GM19452 (cell line): ENCODE data around the gene INIP.
"Not testable (repeated sequence)": the region's sequence is repeated elsewhere in the genome, so short reads cannot be mapped to it uniquely, and the experiment has no call there.

Experiments used
- ATAC-seq: cut with Tn5 transposase; IDR thresholded peaks from one replicate; pipeline ENCODE4 v1.9.1; 2021; ENCODE audit not compliant: unreplicated experiment

Gene INIP

DNA sequence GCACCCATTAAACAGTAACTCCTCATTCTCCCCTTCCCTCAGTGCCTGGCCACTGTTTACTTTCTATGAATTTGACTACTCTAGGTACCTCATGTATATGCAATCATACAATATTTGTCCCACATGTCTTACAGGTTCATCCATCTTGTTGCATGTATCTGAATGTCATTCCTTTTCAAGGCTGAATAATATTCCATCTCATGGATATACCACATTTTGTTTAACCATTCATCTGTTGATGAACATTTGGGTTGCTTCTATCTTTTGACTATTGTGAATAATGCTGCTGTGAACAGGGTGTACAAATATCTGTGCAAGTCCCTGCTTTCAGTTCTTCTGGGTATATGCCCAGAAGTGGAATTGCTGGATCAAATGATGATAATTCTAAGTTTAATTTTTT lies 40.9 kb downstream of the INIP start:
- no peak for ATAC-seq

DNA sequence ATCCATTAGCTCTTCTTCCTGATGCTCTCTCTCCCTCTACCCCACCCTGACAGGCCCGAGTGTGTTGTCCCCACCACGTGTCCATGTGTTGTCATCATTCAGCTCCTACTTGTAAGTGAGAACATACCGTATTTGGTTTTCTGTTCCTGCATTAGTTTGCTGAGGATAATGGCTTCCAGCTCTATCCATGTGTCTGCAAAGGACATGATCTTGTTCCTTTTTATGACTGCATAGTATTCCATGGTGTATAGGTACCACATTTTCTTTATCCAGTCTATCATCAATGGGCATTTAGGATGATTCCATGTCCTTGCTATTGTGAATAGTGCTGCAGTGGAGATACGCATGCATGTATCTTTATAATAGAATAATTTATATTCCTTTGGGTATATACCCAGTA lies 44.7 kb downstream of the INIP start:
- ATAC-seq = not testable (repeated sequence)

DNA sequence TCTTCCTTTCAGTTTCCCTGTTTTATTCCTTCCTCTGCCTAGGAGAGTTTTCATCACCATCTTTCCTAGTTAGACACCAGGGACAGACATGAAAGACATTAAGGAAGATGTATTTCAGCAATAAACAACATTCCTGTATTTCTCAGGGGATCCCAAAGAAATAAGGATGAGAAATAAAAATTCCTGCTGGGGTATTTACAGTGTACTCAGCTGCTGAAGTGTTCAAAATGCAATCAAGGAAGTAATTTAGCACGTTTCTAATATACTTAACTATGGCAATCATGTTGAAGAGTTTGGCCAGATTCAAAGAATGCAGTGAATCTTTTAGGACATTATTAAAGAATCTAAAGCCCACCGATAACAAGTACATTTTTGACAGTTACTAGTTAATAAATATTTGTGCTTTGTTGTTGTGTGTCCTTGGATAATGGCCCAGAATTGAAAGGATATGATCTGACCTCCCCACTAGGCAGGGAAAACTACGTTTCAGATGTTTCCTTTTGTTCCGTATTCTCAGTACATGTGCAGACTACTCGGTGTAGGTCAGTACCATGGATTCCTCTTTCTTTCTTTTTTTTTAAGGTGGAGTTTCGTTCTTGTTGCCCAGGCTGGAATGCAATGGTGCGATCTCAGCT lies 46.8 kb downstream of the INIP start:
- ATAC-seq = no peak

DNA sequence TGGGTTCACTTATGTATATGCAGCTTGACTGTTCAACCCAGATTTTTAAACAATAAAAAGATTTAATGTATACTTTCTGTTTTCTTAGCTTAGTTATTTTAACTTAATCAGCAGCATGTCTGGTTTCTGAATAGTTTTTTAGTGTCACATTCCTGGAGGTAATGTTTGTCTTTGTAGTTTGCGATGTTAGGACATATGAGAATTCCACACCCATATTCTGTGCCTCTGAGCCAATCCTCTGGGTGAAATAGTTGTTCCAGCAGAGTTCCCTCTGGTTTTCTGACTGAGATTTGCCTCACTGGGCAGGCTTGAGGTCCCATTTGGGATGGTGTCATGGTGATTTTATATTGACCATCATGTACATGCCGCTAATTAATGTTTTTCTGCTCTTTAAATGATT lies 48.6 kb downstream of the INIP start:
- no peak for ATAC-seq

DNA sequence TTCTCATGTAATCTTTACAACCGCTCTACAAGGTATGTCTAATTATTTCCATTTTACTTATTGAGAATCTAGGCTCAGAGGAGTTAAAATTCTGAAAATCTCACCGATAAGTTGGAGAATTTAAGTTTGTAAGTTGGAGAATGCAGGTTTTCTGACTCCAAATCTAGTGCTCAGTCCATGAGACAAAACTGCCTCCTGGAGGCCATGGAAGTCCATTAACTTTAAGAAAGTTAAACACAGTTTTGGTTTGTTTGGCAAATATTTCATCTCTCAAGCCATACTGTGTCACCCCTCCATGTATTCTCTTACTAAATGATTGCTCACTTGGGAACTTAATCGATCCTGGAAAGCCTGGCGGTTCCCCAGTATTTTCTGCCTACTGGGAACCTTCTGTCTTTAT lies 52.6 kb downstream of the INIP start:
- ATAC-seq = no peak

DNA sequence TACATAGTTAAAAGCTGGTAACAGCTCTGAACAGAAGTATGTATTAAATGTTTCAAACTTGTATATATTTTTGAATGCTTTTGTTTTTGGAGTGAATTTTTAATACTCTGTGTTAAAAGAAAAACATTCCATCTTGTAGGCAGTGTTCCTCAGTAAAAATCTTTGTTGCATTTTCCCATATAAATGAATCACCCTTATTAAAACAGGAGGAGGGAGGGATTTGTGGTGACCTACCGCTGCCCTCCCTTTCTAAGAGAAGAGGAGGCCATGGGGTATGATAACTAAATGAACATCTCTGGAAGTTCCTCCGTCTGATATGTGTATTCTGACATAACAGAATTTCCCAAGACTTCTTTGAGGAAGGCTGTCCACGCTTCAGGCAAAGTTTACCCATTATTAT lies 53.4 kb downstream of the INIP start:
- no peak for ATAC-seq

DNA sequence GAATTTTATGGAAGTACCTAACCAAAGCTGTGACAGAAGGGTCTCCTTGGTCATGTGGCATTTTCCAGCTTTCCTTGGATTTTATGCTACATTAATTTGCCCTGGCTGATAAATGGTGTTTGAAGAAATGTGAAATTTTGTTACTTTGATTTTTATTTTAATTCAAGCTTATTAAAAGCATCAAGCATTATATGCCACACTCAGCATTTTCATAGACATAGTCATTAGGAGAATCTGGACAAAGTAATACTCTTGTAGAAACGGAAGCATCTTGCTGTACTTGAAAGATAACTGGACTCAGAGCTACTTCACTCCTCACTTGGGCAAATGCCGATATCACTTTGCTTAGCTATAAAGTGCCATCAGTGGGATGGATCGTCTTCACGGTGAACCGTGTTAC lies 54.2 kb downstream of the INIP start:
- no peak for ATAC-seq

DNA sequence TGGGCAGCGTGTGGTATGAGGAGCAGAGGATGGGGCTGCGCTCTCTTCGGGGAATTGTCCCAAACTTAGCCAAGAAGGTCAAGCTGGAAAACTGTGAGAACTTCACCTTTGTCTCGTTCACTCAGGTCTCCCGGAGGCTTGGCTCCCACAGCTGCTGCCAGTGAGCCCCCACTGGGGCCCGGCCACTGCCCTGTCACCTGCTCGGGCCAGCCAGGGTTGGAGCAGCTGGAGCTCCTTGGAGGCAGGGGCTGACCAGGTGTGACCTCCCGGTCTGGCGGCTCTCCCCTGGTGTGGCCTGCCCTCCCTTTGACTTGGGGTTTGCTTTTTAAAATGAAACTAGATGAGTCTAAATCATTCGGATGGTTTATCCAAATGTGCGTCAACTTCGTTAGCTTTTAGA lies 58.0 kb downstream of the INIP start:
- ATAC-seq = no peak

DNA sequence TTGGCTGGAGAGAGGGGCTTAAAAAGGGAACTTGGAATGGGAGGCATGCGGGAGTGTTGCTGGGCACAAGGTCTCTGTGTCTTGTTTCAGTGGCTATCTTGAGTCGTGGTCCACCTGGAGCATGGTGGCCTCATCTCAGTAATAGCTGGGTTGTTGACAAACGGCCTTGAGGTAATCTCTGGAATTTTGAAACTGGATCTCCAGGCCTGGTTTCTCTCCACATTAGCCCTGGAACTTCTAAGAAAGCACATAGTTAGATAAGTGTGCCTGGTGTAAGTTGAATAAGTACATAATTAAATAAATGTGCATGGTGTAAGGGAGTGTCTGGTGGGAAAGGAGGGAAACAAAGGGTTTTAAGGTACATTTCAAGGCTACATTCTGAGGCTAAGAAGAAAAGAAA lies 62.2 kb downstream of the INIP start:
- ATAC-seq = no peak

DNA sequence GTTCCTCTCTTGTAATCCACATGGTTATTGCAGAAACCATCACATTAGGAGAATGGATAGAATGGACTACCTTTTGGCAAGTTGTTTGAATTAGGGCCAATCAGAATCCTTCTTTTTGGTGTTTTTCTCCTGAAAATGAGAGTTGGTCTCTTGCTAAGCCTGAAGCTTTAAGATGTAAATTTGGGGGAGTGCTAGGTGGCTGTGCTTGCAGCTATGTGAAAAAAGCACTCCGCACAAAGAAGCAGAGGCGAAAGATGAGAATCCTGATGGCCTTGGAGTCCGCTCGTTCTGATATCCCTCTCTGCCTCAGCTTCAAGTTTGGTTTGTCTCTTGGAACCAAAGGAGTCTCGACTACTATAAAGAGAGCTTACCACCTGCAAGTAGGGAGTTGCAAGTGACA lies 63.6 kb downstream of the INIP start:
- ATAC-seq = no peak

DNA sequence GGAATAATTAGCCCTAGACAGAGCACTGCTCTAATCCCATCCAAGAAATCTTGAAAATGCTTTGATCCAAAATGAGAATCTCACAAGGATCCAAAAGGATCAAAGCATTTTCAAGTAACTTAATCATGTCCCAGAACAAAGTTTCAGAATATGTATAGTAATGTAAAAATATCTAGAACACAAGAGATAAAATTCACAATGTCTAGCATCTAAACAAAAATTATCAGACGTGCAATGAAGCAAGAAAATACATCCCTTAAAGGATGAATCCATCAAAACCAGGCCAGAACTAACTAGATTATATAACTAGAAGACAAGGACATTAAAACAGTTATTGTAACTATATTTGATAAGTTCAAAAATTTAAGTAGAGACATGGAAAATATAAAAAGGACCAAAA lies 69.3 kb downstream of the INIP start:
- no peak for ATAC-seq

DNA sequence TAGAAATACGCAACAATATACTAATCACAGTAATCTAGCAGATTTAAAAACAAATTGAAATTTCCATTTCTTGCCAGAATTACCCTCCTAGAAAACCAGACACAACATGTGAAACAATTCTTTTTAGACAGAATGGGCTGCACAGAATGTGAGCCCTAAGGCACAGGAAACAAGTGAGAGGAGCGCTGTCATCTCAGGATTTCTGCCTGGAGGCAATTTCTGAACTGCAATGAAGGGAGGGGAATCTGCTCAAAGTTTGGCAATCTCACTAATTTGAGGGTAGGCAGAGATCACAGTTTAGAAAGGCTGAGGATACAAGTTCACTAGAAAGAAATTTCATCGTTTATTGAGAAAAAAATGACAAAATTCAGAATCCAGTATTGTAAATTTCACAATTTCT lies 70.3 kb downstream of the INIP start:
- no peak for ATAC-seq

DNA sequence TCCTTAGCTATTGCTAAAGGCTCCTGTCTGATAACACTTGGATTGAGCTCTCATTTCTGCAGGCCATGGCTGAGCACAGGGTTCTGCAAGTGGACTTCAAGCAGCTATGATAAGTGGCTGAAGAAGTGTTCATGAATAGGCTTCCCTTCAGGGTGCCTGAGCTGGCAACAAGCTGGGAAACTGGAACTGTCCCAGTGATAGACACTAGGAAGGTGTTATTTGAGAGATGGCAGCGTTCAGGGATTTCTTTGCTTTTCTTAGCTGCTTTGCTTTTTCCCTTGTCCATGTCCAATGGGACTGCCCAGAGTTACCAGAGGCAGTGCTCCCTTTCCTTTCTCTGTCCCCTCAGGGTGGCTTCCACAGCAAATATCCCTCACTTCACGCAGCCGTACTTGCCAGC lies 75.8 kb downstream of the INIP start:
- ATAC-seq = no peak

DNA sequence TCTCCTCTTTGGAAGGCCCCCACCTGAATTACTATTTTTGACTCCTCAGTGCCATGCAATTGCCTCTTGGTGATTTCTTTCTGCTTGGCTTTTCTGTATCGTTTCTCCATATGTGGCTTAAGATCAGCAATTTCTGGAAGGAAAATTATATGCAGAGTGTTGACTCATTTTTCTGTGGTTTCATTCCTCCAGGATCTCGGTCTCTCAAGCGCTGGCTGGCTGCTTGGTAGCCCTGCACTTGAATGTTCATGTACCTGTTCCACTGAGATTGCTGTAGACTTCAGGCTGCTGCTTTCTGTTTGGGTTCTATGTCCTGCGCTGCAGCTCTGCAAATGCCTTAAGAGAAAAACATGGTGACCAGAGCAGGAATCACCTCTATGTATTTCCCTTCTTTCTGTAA lies 77.6 kb downstream of the INIP start:
- no peak for ATAC-seq
